Transverse colon (tissue), 4 donors: Measurements from ENCODE around the gene KIFAP3. TPM values are rescaled to one million over a fixed set of nuclear protein-coding genes. Genes with fewer than 3 reads are reported as not detected.

Source experiments
- DNase-seq: peaks from one replicate; pipeline ENCODE4 v3.0.0-alpha.2; 2019
- H3K27ac ChIP-seq, 4 donors: fragments of 200-600 bp; sonication (generic); 2 replicates each; pipeline ENCODE4 v1.5.1; 2016 to 2018; ENCODE audit warnings: inconsistent platforms in 4 of 4
- H3K27me3 ChIP-seq: fragments of 200-600 bp; sonication (generic); 2 replicates; pipeline ENCODE4 v1.5.1; 2017; ENCODE audit warnings: inconsistent platforms
- H3K36me3 ChIP-seq, 4 donors: fragments of 200-600 bp; sonication (generic); 2 replicates each; pipeline ENCODE4 v1.5.1; 2017 to 2019; ENCODE audit warnings: inconsistent platforms in 4 of 4
- H3K4me1 ChIP-seq, 4 donors: fragments of 200-600 bp; sonication (generic); 2 replicates each; pipeline ENCODE4 v1.5.1; 2017 to 2020; ENCODE audit warnings: inconsistent platforms in 4 of 4
- H3K4me3 ChIP-seq, 4 donors: fragments of 200-600 bp; sonication (generic); 1 replicate in 1 of 4; 2 replicates in 3 of 4; pipeline versions ENCODE4 v1.5.1 to v1.6.1; 2017 to 2019; ENCODE audit warnings: inconsistent platforms in 4 of 4
- H3K9me3 ChIP-seq, 2 donors: fragments of 200-600 bp; sonication (generic); 2 replicates each; pipeline ENCODE4 v1.5.1; 2017 to 2019; ENCODE audit warnings: inconsistent platforms in 2 of 2
- EP300 ChIP-seq: sonication (generic); formaldehyde crosslinking; IDR thresholded peaks from one replicate; pipeline ENCODE4 v1.6.1; 2017; ENCODE audit warnings: antibody characterized with exemption, low read depth
- POLR2A ChIP-seq: fragments of 450-650 bp; IDR thresholded peaks from one replicate; pipeline ENCODE4 v1.6.1; 2016; ENCODE audit warnings: antibody characterized with exemption, mild to moderate bottlenecking, moderate library complexity
- POLR2AphosphoS5 ChIP-seq, 3 donors: sonication (generic); formaldehyde crosslinking; IDR thresholded peaks; one replicate each; pipeline ENCODE4 v1.6.1; 2016; ENCODE audit warnings: antibody characterized with exemption in 3 of 3
- WGBS, 2 donors: methylation state at CpG; one replicate each; pipeline ENCODE4 v1.1.5; 2018; ENCODE audit warnings: low coverage in 1 of 2; 5-methylcytosine and 5-hydroxymethylcytosine counted together
- in situ Hi-C, 4 donors: fragments of 200-750 bp; cut with MboI; loops; one replicate each; pipeline versions ENCODE4 v1.15.0 to v1.15.1; 2017; ENCODE audit warnings: low sequenced_read_pairs in 3 of 4, low pct_ligation_motif_present in 1 of 4, low pct_unique_long_range_greater_than_20kb in 1 of 4
- intact Hi-C: fragments of 100-400 bp; cut with DNase I; formaldehyde crosslinking; loops from one replicate; pipeline ENCODE4 v1.15.1; 2023; ENCODE audit warnings: low total_unique reads
- total RNA-seq, 4 donors: library from RNA; depleted of rRNA; stranded (reverse); fragments of >200 nt; gene quantifications; one replicate each; pipeline ENCODE4 v1.1.0, GENCODE V29; 2016
- TF ChIP-seq, protein P1 (sequence below), 5 experiments: fragments of 200-600 bp in 3 of 5; fragments of 450-650 bp in 2 of 5; sonication (generic) in 3 of 5; IDR thresholded peaks; 1 replicate in 2 of 5; 2 replicates in 3 of 5; pipeline ENCODE4 v1.5.1; 2016 to 2017; ENCODE audit warnings: antibody characterized with exemption in 5 of 5, inconsistent platforms in 3 of 5, mild to moderate bottlenecking in 2 of 5, moderate library complexity in 1 of 5

KIFAP3 gene
- total RNA-seq, 4 donors from 2014 or later = 21.7 to 58.9 (median 27.1) TPM

DNA sequence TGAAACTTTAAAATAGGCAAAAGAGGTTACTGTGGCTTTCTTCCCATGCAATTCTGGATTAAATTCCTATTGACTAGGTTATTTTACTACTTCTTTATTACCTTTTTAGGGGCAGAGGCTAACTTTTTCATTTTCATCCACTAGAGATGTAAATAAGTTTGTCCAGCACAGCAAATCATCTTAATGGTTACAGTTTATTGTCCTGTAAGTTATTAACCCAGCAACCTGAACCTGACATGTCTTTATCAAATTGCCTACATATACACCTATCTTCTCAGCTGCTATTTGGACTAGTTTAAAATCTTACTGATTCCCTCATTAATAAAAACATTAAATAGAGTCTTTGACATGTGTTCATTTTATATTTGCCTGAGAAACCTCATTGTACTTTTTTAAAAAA, 173.9 kb downstream of the KIFAP3 start:
- no peaks in the 10 kb centered on the region for H3K27me3 ChIP-seq
- intact Hi-C loops = no loop called here
- no peaks in the 10 kb centered on the region for H3K9me3 ChIP-seq
- peak overlapping the region in 1 of 4 donors; percentile 38 for H3K27ac ChIP-seq
- in situ Hi-C loops = loop anchor here in 2 of 4 donors (25.0 kb wide), 2 partner anchors 637 to 987 kb away; partner anchors contain the start of gene GORAB (in 1 of the 2)
- H3K4me1 ChIP-seq = peaks cover 0 to 23% (median 10%) of the 10 kb centered on the region in 4 donors
- no peak overlapping the region for H3K4me3 ChIP-seq
- no peak for TF ChIP-seq POLR2A
- TF ChIP-seq POLR2AphosphoS5 (IDR thresholded peaks at IDR 0.05) = no peak
- TF ChIP-seq, protein P1, sequence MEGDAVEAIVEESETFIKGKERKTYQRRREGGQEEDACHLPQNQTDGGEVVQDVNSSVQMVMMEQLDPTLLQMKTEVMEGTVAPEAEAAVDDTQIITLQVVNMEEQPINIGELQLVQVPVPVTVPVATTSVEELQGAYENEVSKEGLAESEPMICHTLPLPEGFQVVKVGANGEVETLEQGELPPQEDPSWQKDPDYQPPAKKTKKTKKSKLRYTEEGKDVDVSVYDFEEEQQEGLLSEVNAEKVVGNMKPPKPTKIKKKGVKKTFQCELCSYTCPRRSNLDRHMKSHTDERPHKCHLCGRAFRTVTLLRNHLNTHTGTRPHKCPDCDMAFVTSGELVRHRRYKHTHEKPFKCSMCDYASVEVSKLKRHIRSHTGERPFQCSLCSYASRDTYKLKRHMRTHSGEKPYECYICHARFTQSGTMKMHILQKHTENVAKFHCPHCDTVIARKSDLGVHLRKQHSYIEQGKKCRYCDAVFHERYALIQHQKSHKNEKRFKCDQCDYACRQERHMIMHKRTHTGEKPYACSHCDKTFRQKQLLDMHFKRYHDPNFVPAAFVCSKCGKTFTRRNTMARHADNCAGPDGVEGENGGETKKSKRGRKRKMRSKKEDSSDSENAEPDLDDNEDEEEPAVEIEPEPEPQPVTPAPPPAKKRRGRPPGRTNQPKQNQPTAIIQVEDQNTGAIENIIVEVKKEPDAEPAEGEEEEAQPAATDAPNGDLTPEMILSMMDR (IDR thresholded peaks at IDR 0.05) = no peak
- TF ChIP-seq EP300 = no peak
- H3K36me3 ChIP-seq = no peaks in the 10 kb centered on the region
- no peak for DNase-seq

DNA sequence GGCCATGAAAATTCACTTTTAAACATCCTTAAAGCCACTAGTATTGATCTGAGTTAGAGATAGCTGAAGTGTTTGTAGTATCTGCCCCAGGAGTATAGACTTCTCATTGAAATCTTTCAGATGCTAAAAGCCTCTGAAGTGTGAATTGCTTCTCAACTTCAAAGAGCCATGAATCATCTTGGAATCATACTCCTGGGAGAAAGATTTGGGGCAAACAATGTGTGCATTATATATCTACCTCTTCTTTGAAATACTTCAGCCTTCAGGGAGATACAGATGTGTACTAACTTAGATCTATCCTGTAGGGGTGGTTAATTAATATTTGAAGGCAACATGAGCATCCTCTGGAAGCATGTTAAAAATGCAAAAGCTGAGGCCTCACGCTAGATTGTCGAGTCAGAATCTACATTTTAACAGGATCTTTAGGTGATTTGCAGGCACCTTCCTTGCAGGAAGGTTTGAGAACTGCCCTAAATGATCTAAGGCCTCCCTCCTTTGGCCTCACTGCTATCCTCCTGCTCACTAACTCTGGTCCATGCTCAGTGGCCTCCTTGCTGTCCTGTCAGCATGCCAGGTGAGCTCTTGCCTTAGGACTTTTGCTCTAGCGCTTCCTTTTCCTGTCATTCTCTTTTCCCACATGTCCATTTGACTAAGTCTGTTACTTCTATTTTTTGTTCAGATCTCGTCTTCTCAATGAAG, 174.8 kb downstream of the KIFAP3 start:
- Histone ChIP-seq H3K9me3 (no peaks in the 10 kb centered on the region), H3K36me3 (no peaks in the 10 kb centered on the region), H3K4me3 (no peak overlapping the region), H3K4me1 (peaks cover 0 to 24% (median 11%) of the 10 kb centered on the region in 4 donors), H3K27ac (peak overlapping the region in 1 of 4 donors; percentile 11), H3K27me3 (no peaks in the 10 kb centered on the region)
- TF ChIP-seq POLR2AphosphoS5 (IDR thresholded peaks at IDR 0.05) (no peak), EP300 (no peak), POLR2A (no peak)
- TF ChIP-seq, protein P1 (IDR thresholded peaks at IDR 0.05) = no peak
- DNase-seq = no peak
- intact Hi-C loops = no loop called here
- 57 to 82% methylated on average over 4 of the region's 4 CpGs for WGBS, 2 donors
- in situ Hi-C loops = loop anchor here in 2 of 4 donors (25.0 kb wide), 2 partner anchors 638 to 988 kb away; partner anchors contain the start of gene GORAB (in 1 of the 2)

DNA sequence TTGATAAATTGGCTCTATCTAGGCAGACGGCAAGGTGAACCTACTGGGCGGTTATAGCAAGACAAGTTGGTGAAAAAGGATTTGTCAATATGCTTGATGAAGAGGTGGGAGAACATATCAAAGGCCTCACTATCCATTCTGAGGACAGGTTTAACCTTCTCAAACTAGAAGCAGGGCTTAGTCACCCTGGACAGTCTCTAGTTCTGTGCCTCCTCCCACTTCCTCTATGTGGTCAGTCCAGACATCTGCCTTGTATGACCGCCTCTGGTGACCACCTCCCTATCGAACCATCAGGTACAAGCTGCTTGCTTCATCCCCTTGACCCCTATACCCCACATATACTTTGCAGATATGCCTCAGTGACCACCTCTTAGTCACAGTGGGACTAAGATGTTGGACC, 178.5 kb downstream of the KIFAP3 start:
- 91% methylated on average over 2 to 4 of the region's 4 CpGs for WGBS, 2 donors
- in situ Hi-C loops = no loop called here
- no peak for DNase-seq

DNA sequence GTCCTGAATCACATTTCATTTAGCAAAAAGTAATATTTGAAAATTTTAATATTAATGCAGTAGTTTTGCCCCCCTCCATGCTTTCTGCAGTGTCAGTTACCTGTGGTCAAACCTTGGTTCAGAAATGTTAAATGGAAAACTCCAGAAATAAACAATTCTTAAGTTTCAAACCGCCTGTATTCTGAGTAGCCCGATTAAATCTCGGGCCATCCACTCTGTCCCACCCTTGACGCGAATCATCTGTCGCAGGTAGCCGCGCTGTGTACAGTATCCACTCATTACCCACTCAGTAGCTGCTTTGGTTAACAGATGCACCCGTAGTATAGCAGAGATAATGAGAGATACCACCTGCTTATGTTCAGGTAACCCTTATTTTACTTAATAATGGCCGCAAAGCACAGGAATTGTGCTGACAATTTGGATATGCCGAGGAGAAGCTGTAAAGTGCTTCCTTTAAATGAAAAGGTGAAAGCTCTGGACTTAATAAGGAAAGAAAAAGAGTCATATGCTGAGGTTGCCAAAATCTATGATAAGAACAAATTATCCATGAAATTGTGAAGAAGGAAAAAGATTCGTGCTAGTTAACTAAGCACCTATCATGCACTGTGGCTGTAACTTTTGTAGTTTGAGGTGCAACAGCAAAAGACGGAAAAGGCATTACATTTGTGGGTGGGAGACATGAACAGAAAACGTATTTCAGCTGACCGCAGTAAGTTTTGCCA, 179.9 kb downstream of the KIFAP3 start:
- Histone ChIP-seq H3K4me3 (peak overlapping the region; percentile 7 to 97 (median 96)), H3K36me3 (no peaks in the 10 kb centered on the region), H3K27me3 (no peaks in the 10 kb centered on the region), H3K27ac (peak overlapping the region; percentile 93 to 99 (median 99)), H3K9me3 (no peaks in the 10 kb centered on the region), H3K4me1 (peaks cover 20 to 31% (median 26%) of the 10 kb centered on the region in 4 donors)
- 29 to 35% methylated on average over 13 to 15 of the region's 15 CpGs for WGBS, 2 donors
- no peak for TF ChIP-seq EP300
- no peak for TF ChIP-seq POLR2AphosphoS5 (IDR thresholded peaks at IDR 0.05)
- TF ChIP-seq, protein P1 (IDR thresholded peaks at IDR 0.05) = no peak
- TF ChIP-seq POLR2A = no peak
- intact Hi-C loops (no loop called here), in situ Hi-C loops (no loop called here)
- no peak for DNase-seq

More for the DNA sequence above, 178.5 kb downstream of the KIFAP3 start:
- Histone ChIP-seq H3K27ac (no peak overlapping the region), H3K27me3 (no peaks in the 10 kb centered on the region), H3K36me3 (no peaks in the 10 kb centered on the region), H3K9me3 (no peaks in the 10 kb centered on the region), H3K4me3 (no peak overlapping the region), H3K4me1 (peaks cover 14 to 27% (median 26%) of the 10 kb centered on the region in 4 donors)
- TF ChIP-seq, protein P1 (IDR thresholded peaks at IDR 0.05) = no peak
- TF ChIP-seq EP300 = no peak
- TF ChIP-seq POLR2AphosphoS5 (IDR thresholded peaks at IDR 0.05) = no peak
- no peak for TF ChIP-seq POLR2A
- intact Hi-C loops = no loop called here
